Right lobe of liver (tissue), 4 donors: ENCODE results near the gene ABHD16A.

Source experiments
- POLR2A ChIP-seq: fragments of 450-650 bp; IDR thresholded peaks from one replicate; pipeline ENCODE4 v1.6.1; 2017; ENCODE audit warnings: antibody characterized with exemption, mild to moderate bottlenecking
- TF ChIP-seq, protein P1 (sequence below), 4 donors: fragments of 200-600 bp in 3 of 4; fragments of 450-650 bp in 1 of 4; IDR thresholded peaks; one replicate each; pipeline versions ENCODE4 v1.5.1 to v1.8.0; 2016 to 2022; ENCODE audit warnings: antibody characterized with exemption in 4 of 4, mild to moderate bottlenecking in 2 of 4
- donor health status: DM: no; HTN: no; CAD: no.
- donor health status: DM: no; HTN: no; CAD: no.
- donor health status: DM: no; HTN: yes; CAD: no.

DNA sequence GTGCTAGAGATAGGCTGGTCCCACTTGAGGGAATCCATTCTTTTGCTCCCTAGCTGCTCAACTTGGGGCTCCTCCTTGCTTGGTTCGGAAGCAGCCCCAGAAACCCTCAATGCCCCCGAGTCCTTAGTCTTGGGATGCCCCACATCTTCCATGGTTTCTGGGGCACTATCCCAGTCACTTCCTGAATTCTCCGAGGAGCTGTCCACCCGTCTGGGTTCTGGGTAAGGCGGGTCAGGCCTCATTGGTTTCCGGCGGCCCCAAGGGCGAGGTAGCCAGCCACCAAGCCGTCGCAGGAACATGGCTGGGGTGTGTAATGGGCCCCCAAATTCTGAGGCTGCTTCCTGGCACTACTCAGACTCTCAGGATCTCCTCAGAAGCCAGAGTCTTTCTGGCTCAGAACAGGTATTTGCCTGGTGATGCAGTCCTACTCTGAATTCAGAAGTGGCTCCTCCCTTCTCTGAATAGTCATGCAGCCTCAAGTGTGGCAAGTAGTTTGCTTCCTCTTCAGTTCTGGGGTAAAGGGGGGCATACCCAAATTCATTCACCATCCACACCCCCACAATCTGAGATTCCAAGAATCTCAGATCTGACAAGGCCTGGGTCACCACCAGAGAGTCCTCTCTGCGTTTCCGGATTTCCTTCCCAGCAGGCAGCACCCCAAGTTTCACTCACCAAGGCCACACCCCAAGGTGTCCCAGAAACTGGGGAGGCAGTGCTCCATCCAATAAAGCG, 43.3 kb downstream of the ABHD16A start:
- TF ChIP-seq, protein P1, sequence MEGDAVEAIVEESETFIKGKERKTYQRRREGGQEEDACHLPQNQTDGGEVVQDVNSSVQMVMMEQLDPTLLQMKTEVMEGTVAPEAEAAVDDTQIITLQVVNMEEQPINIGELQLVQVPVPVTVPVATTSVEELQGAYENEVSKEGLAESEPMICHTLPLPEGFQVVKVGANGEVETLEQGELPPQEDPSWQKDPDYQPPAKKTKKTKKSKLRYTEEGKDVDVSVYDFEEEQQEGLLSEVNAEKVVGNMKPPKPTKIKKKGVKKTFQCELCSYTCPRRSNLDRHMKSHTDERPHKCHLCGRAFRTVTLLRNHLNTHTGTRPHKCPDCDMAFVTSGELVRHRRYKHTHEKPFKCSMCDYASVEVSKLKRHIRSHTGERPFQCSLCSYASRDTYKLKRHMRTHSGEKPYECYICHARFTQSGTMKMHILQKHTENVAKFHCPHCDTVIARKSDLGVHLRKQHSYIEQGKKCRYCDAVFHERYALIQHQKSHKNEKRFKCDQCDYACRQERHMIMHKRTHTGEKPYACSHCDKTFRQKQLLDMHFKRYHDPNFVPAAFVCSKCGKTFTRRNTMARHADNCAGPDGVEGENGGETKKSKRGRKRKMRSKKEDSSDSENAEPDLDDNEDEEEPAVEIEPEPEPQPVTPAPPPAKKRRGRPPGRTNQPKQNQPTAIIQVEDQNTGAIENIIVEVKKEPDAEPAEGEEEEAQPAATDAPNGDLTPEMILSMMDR (IDR thresholded peaks at IDR 0.05) = no peak
- TF ChIP-seq POLR2A = no peak
